ENCODE data around the gene NFATC2IP. TPM values are rescaled to one million over a fixed set of nuclear protein-coding genes. Genes with fewer than 3 reads are reported as not detected.

The NFATC2IP gene
- total and polyA plus RNA-seq, 2 of the 8 experiments (the other 6 are each of a cell fraction or from before 2014, with no cell fraction given) = 54.4 to 71.5 TPM

DNA sequence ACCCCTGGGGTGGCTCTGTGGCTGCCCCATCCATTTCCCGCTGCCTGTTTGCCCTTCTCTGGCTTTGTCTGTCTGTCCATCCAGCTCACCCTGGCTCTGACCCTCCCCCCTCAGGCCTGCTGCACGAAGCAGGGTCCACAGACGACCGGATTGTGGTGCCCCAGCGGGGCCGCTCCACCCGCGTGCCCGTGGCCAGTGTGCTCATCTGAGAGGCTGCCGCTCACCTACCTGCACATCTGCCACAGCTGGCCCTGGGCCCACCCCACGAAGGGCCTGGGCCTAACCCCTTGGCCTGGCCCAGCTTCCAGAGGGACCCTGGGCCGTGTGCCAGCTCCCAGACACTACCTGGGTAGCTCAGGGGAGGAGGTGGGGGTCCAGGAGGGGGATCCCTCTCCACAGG lies 33.4 kb downstream of the NFATC2IP start:
- Histone ChIP-seq H3K27ac (ENCODE audit: low read depth, low read length) (no peak overlapping the region), H3K4ac (replicated peaks; ENCODE audit: insufficient read length, low read depth, low read length) (no peak overlapping the region), H3K4me1 (replicated peaks in 1 of 4; ENCODE audit: control insufficient read depth in 3 of 4, insufficient read depth in 4 of 4, low read length in 3 of 4) (no peaks in the 10 kb centered on the region), H2BK5ac (ENCODE audit: low read depth, low read length) (no peak overlapping the region), H3K4me2 (ENCODE audit: insufficient read depth in 1 of 2, low read depth in 2 of 2, low read length in 2 of 2) (no peak overlapping the region), H4K91ac (replicated peaks; ENCODE audit: insufficient read length, low read length) (no peak overlapping the region), H4K8ac (ENCODE audit: extremely low read depth, insufficient read depth, low read length) (peak overlapping the region; percentile 68; the same call in 1 of the 2 replicates), H2BK120ac (replicated peaks; ENCODE audit: low read depth, low read length) (no peak overlapping the region), H2BK12ac (ENCODE audit: low read depth, low read length) (no peak overlapping the region), H3K23ac (ENCODE audit: insufficient read length) (no peak overlapping the region), H2AFZ (ENCODE audit: low read length) (no peak overlapping the region), H4K20me1 (replicated peaks in 1 of 2; ENCODE audit: control insufficient read depth in 1 of 2, insufficient read depth in 2 of 2, low read length in 2 of 2) (no peaks in the 10 kb centered on the region), H2BK15ac (ENCODE audit: low read length) (no peak overlapping the region), H3K23me2 (ENCODE audit: low read depth, low read length) (no peaks in the 10 kb centered on the region), H3K18ac (ENCODE audit: extremely low read depth, low read length) (no peak overlapping the region), H2BK20ac (ENCODE audit: low read length) (no peak overlapping the region), H3K14ac (ENCODE audit: insufficient read length) (no peak overlapping the region), H4K5ac (ENCODE audit: insufficient read length, low read depth, low read length) (no peak overlapping the region), H3K27me3 (replicated peaks in 1 of 4; ENCODE audit: control insufficient read depth in 3 of 4, extremely low read depth in 1 of 4, insufficient read depth in 3 of 4, low read length in 3 of 4) (no peaks in the 10 kb centered on the region), H3K36me3 (ENCODE audit: control insufficient read depth in 2 of 4, insufficient read depth in 4 of 4, low read length in 3 of 4) (peaks cover 0 to 16% (median 4%) of the 10 kb centered on the region in 4 experiments; a peak in 4 of 8 replicates), H3K79me1 (ENCODE audit: low read depth, low read length) (no peaks in the 10 kb centered on the region), H2AK5ac (ENCODE audit: low read depth, low read length) (no peak overlapping the region), H3K56ac (replicated peaks; ENCODE audit: insufficient read length, low read depth, low read length) (no peak overlapping the region), H3K79me2 (ENCODE audit: control insufficient read depth in 1 of 2, insufficient read depth in 2 of 2, low read length in 2 of 2) (no peaks in the 10 kb centered on the region), H3K9ac (replicated peaks in 1 of 4; ENCODE audit: extremely low read depth in 1 of 4, low read depth in 3 of 4, low read length in 3 of 4) (no peak overlapping the region), H3K9me3 (ENCODE audit: insufficient read depth in 2 of 2, low read depth in 1 of 2, low read length in 1 of 2) (peaks cover 5 to 7% of the 10 kb centered on the region in 2 experiments; a peak in 2 of 4 replicates), H3K4me3 (ENCODE audit: extremely low read depth in 1 of 4, insufficient read depth in 2 of 4, low read depth in 3 of 4, low read length in 4 of 4) (no peak overlapping the region)
- WGBS, 2 experiments (ENCODE audit: extremely low coverage in 1 of 2, insufficient coverage in 1 of 2, insufficient read length in 1 of 2, insufficient replicate concordance in 2 of 2, low coverage in 1 of 2, low lambda C conversion rate in 2 of 2, missing lambda C conversion rate in 1 of 2) = 91% methylated on average over 11 of the region's 12 CpGs; no CpG with 5 or more reads in 1 of the 2 experiments
- CTCF ChIA-PET (ENCODE audit: partially characterized antibody) = interaction anchor here (1.0 to 4.0 kb wide), 4 partner anchors 9 to 19 kb away, joined by 3 to 14 read pairs (median 6); no protein-coding TSS in a partner anchor
- DNase-seq (ENCODE audit: low read depth in 1 of 2, low spot score in 2 of 2) = no peak
- TF ChIP-seq BCL11A (IDR thresholded peaks at IDR 0.05; ENCODE audit: low read depth in 2 of 2, low read length in 2 of 2) (no peak), EZH2 (IDR thresholded peaks at IDR 0.05; ENCODE audit: low read depth, low read length, severe bottlenecking) (no peak), SP1 (IDR thresholded peaks at IDR 0.05; ENCODE audit: low read depth, low read length) (no peak), SIN3A (conservative IDR thresholded peaks at IDR 0.05 in 1 of 2, IDR thresholded peaks at IDR 0.05 in 1 of 2; ENCODE audit: low read depth in 1 of 2, low read length in 2 of 2) (no peak), RXRA (IDR thresholded peaks at IDR 0.05; ENCODE audit: insufficient read depth, low read depth, low read length) (no peak), TEAD4 (IDR thresholded peaks at IDR 0.05; ENCODE audit: low read depth, low read length) (no peak), KDM4A (IDR thresholded peaks at IDR 0.05; ENCODE audit: low read depth, low read length, severe bottlenecking) (no peak), POLR2AphosphoS5 (IDR thresholded peaks at IDR 0.05; ENCODE audit: low read depth, low read length) (no peak), POU5F1 (IDR thresholded peaks at IDR 0.05; ENCODE audit: low read depth, low read length) (no peak), SRF (IDR thresholded peaks at IDR 0.05; ENCODE audit: low read depth, low read length) (no peak), RAD21 (IDR thresholded peaks at IDR 0.05 in 1 of 2, conservative IDR thresholded peaks at IDR 0.05 in 1 of 2; ENCODE audit: low read depth in 2 of 2, low read length in 2 of 2) (no peak), RFX5 (IDR thresholded peaks at IDR 0.05; ENCODE audit: borderline replicate concordance, low read depth, low read length) (no peak)
- POLR2A ChIA-PET (ENCODE audit: partially characterized antibody) = no interaction called here
- no peak for FAIRE-seq

All from H1 (cell line).